Frontal cortex (tissue), 4 donors: ENCODE data around the gene HPN. TPM values are rescaled to one million over a fixed set of nuclear protein-coding genes. Genes with fewer than 3 reads are reported as not detected.
"Not testable (repeated sequence)": the region's sequence is repeated elsewhere in the genome, so short reads cannot be mapped to it uniquely, and the experiment has no call there.

Source experiments
- DNase-seq, 2 donors: peaks; one replicate each; pipeline ENCODE4 v3.0.0; 2012; ENCODE audit warnings: low spot score in 2 of 2
- FAIRE-seq: peaks from 2 replicates; lab custom pipeline; 2012; peaks lifted over from hg19 to GRCh38; lab: Jason Lieb, UNC
- total RNA-seq: library from RNA; depleted of rRNA; stranded (reverse); fragments of >200 nt; gene quantifications from one replicate; pipeline ENCODE4 v1.2.3, GENCODE V29; 2014
- donor health status: control.
- donor health status: control.
- donor health status: control.

HPN gene
- not detected for total RNA-seq

- FAIRE-seq, result no peak
- DNase-seq, result no peak
Measured at GRCh38 chr19:35041548-35042055, at the start of gene HPN. TSS of gene HPN (plus strand) at chr19:35041721. CDS start at chr19:35042507, 786 bp downstream.

- FAIRE-seq, DNase-seq: not testable (repeated sequence)
Measured at GRCh38 chr19:34992582-34992981, 48.9 kb upstream of the HPN start.

DNA sequence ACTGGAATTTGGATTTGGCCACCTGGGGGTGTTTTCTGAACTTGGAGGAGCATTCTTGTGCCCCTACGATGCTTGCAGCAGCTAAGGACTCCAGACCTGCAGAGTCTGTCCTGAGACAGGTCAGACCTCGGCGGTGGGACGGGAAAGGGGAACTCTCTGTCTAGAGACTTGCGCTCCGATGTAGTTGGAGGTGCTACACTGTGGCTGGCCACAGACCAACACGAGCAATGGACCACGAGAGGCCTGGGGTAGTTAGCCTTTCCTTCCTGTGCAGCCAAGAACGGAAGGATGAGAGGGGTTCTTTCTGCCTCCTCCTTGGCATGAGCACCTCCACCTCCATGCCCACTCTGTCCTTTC is 47.3 kb upstream of the HPN start:
- DNase-seq, result no peak
- FAIRE-seq, result no peak

- FAIRE-seq (no peak), DNase-seq (no peak)
Measured at GRCh38 chr19:34994643-34995541, 46.6 kb upstream of the HPN start.

DNA sequence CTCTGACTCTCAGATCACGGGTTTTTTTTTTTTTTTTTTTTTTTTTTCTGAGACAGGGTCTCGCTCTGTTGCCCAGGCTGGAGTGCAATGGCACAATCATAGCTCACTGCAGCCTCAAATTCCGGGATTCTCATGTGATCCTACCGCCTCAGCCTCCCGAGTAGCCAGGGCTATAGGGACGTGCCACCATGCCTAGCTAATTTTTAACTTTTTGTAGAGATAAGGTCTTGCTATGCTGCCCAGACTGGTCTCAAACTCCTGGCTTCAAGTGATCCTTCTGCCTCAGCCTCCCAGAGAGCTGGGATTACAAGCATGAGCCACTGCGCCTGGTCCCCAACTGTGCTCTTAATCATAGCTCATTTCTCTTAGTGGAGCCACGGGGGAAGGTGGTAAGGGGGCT is 46.0 kb upstream of the HPN start:
- no peak for FAIRE-seq
- no peak for DNase-seq

GRCh38 chr19:34997071-34997617 is 44.4 kb upstream of the HPN start:
- FAIRE-seq (no peak), DNase-seq (peak in 1 of 2 donors; percentile 10)

- not testable (repeated sequence) for DNase-seq, FAIRE-seq
Measured at GRCh38 chr19:34998224-34998623, 43.3 kb upstream of the HPN start.

GRCh38 chr19:34998777-34999497 is 42.6 kb upstream of the HPN start:
- no peak for DNase-seq
- FAIRE-seq, result no peak

- FAIRE-seq, result no peak
Measured at GRCh38 chr19:34999498-35000337, 41.8 kb upstream of the HPN start, which contains the start of gene GRAMD1A. TSS of gene GRAMD1A (plus strand) at chr19:35000323. CDS start at chr19:35000479, 156 bp downstream.

GRCh38 chr19:35000338-35000646 is 41.2 kb upstream of the HPN start:
- FAIRE-seq (no peak), DNase-seq (no peak)

More at GRCh38 chr19:34999498-35000337, 41.8 kb upstream of the HPN start, which contains the start of gene GRAMD1A:
- DNase-seq, result peak; percentile 96 to 98

- FAIRE-seq (no peak), DNase-seq (peak; percentile 52 to 58)
Measured at GRCh38 chr19:35000647-35001501, 40.6 kb upstream of the HPN start.

- DNase-seq (no peak), FAIRE-seq (no peak)
Measured at GRCh38 chr19:35002037-35002535, 39.4 kb upstream of the HPN start.

DNA sequence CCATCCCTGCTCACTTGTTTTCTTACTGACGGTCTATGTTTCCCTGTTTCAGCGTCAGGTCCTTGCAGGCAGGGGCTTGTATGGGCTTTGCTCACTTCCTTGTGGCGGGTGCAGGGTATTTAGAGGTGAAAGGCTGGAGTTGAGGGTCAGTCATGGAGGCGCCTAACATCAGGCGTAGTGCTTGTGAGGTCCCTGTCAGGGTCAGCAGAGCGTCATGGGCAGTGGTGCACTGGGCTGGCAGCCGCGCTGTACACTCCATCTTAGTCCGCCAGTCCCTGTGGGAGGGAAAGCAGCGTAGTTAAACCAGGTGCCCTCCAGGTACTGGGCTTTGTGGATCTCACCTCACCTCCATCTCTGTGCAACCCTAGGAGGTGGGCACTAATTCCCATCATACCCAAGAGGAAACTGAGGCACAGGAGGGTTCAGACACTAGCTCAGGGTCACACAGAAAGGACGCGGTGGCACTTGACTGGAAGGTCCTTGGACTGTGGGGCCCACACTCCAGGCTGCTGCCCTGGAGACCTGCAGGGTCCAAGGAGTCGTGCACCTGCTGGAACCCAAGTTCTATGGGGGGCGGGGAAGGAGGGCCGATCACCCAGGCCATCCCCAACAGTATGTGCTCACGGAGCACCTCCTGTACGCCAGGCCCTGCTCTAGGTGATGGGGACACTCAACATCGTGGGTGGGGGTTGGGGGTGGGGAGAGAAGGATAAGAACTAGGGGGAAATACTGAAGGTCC is 36.8 kb upstream of the HPN start:
- no peak for FAIRE-seq
- no peak for DNase-seq

DNA sequence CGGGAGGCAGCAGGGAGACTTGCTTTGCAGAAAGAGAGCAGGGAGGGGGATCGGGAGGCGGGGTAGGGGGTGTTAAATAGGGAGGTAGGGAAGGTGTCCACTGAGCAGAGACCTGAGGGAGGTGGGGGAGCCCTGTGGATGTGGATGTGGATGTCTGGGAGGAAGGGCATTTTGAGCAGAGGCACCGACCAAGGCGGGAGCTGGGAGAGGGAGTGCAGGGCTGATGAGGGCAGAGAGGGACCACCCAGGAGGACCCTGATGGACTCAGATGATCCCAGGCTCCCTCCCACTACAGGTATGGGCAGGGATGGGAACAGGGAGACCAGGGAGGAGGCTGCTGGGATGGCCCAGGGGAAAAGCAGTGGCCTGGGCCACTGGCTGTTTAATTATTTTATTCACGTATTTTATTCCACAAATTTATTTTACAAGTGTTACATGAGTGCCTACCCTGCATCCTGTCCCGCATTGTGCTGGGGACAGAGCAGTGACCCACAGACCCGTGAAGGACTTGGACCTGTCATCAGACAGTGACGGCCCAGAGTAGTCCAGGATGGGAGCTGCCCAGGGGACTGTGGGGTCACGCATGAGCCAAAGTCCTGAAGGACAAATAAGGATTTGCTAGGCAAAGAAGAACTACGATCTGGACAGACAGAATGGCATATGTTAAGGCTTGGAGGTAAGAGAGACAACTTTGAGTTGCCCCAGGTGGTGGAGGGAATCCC is 36.1 kb upstream of the HPN start:
- FAIRE-seq, result no peak

GRCh38 chr19:35006007-35006341 is 35.5 kb upstream of the HPN start:
- FAIRE-seq, DNase-seq: not testable (repeated sequence)

More for the DNA sequence above, 36.1 kb upstream of the HPN start:
- no peak for DNase-seq

DNA sequence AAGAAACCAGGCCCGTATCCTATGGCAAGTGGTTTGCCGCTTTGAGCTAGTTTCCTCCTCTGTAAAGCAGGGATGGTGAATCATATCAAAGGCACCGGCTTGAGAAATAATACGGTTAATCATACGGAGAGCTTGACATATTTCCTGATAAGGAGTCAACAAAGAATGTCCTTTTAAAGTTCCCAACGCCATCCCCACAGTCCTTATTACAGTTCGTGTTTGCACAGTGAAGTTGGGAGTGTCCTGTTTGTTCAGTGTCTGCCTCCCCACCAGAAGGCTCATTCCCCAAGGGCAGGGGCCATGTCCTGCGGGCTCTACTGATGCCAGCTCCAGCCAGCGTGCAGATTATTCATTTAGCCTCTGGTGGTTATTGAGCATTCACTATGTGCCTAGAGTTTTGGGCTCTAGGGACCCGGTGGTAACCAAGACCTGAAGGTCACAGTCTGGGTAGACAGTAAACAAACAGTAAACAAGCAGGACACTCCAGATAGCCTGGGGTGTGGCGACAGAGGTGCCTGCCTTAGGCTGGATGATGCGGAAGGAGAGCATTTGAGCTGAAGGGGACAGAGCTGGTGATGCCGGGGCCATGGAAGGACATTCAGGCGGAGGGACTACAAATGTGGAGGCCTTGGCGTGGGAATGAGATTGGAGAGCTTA is 35.1 kb upstream of the HPN start:
- no peak for DNase-seq
- no peak for FAIRE-seq

DNA sequence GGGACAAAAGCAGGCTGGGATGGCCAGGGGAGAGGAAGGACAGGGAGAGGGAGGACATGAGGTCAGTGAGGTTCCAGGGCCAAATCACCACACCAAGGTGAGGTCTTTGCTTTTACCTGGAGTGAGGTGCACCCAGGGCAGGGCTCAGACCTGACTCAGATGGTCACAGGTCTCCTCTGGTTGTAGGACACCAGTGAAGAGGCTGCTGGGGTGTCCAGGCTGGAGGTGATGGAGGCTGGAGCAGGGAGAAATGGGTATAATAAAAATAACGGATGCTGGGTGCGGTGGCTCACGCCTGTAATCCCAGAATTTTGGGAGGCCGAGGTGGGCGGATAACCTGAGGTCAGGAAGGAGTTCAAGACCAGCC is 34.5 kb upstream of the HPN start:
- FAIRE-seq (no peak), DNase-seq (no peak)
